Smooth muscle cell (in vitro differentiated cells): Measurements from ENCODE around the gene PPP2R2D. TPM values are rescaled to one million over a fixed set of nuclear protein-coding genes. Genes with fewer than 3 reads are reported as not detected.

Experiments used
- DNase-seq: peaks from one replicate; lab custom pipeline; 2025; ENCODE audit not compliant: unreplicated experiment; lab: John Stamatoyannopoulos, UW
- H2AFZ ChIP-seq: fragments of 200-600 bp; sonication (generic); 2 replicates; pipeline ENCODE4 v1.6.0; 2016; ENCODE audit warnings: antibody characterized with exemption, low read depth, mild to moderate bottlenecking
- H3F3A ChIP-seq: fragments of 200-600 bp; sonication (generic); 2 replicates; pipeline ENCODE4 v1.6.0; 2017; ENCODE audit warnings: antibody characterized with exemption, low read depth
- H3K27ac ChIP-seq: fragments of 200-600 bp; sonication (generic); 2 replicates; pipeline ENCODE4 v1.5.1; 2016; ENCODE audit warnings: low read depth, mild to moderate bottlenecking
- H3K27me3 ChIP-seq: fragments of 200-600 bp; sonication (generic); 2 replicates; pipeline ENCODE4 v1.6.1; 2016; ENCODE audit warnings: low read depth, mild to moderate bottlenecking
- H3K36me3 ChIP-seq: fragments of 200-600 bp; sonication (generic); 2 replicates; pipeline ENCODE4 v1.5.1; 2016; ENCODE audit warnings: low read depth
- H3K4me1 ChIP-seq: fragments of 200-600 bp; sonication (generic); 2 replicates; pipeline ENCODE4 v1.5.1; 2016; ENCODE audit warnings: low read depth
- H3K4me2 ChIP-seq: fragments of 200-600 bp; sonication (generic); 2 replicates; pipeline ENCODE4 v1.6.0; 2016; ENCODE audit warnings: mild to moderate bottlenecking
- H3K4me3 ChIP-seq: fragments of 200-600 bp; sonication (generic); 2 replicates; pipeline ENCODE4 v1.5.1; 2016; ENCODE audit warnings: mild to moderate bottlenecking
- H3K79me2 ChIP-seq: fragments of 200-600 bp; sonication (generic); 2 replicates; pipeline ENCODE4 v1.6.0; 2016; ENCODE audit warnings: low read depth, mild to moderate bottlenecking
- H3K9ac ChIP-seq: fragments of 200-600 bp; sonication (generic); 2 replicates; pipeline ENCODE4 v1.6.0; 2016; ENCODE audit warnings: low read depth
- H3K9me3 ChIP-seq: fragments of 200-600 bp; sonication (generic); replicated peaks from 2 replicates; pipeline ENCODE4 v1.5.1; 2016; ENCODE audit warnings: low read depth
- H4K20me1 ChIP-seq: fragments of 200-600 bp; sonication (generic); 2 replicates; pipeline ENCODE4 v1.6.0; 2016; ENCODE audit warnings: low read depth
- WGBS: methylation state at CpG from one replicate; pipeline ENCODE4 v1.1.7; 2016; ENCODE audit warnings: low lambda C conversion rate; 5-methylcytosine and 5-hydroxymethylcytosine counted together
- polyA plus RNA-seq: library from polyadenylated mRNA; unstranded; fragments of >200 nt; fragmentation: Nextera tagmentation; extraction: Ambion mirVana; gene quantifications from 2 replicates; pipeline ENCODE4 v1.2.1, GENCODE V29; 2016
- total RNA-seq: library from RNA; depleted of rRNA; stranded (reverse); fragments of >200 nt; gene quantifications from 2 replicates; pipeline ENCODE4 v1.2.3, GENCODE V29; 2014
- TF ChIP-seq, protein P1 (sequence below): fragments of 200-600 bp; sonication (generic); IDR thresholded peaks from 2 replicates; pipeline ENCODE4 v1.5.1; 2017; ENCODE audit warnings: borderline replicate concordance, mild to moderate bottlenecking, antibody characterized with exemption; ENCODE audit not compliant: insufficient read depth, poor library complexity, severe bottlenecking

Gene PPP2R2D
- total and polyA plus RNA-seq, 2 experiments from 2014 or later, result 22.5 to 27.1 TPM

DNA sequence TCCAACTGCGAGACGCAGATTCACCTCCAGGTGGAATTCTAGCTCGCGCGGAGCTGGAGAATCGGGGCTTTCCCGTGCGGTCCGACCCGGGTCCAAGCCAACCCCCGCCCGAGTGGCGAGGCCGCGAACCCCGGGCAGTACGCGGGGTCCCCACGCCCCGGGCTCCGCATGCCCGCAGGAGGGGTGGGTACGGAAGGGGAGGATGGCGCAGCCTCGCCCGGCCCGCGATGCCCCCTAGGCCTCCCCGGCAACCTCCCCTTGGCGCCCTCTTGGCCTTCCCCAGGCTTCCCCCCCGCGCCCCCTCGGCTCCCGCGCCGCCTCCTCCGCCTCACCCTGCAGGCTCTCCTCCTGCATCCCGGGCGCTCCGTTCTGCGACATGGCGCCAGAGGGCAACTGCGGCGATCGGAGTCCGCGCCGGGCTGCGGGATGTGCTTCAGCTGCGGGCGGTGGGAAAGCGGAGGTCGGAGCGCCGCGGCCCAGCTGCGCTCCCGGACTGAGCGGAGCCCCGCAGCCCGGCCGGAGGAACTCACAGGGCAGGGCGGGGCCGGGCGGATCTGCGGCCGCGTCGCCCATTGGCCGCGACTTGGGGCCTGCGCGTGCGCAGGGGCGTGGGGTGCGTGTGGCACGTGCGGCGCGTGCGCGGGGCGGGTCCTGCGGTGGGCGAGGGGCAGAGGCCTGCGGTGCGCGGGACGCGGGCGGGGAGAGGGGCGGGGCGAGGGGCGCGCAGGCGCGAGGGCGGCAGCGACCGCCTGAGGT, 80.8 kb downstream of the PPP2R2D start, which contains the start of gene BNIP3:
Gene BNIP3 (minus strand): TSS at position 495 of the 756 bp plus-strand sequence. CDS start 117 bp downstream, at position 378.
- peak within 1 kb of the TSS; percentile 48 for H2AFZ ChIP-seq
- peaks cover 23% of the 10 kb centered on the region for H3K4me1 ChIP-seq
- no peaks in the 10 kb centered on the region for H3K36me3 ChIP-seq
- H3F3A ChIP-seq, result peaks cover 14% of the 10 kb centered on the region
- no peaks in the 10 kb centered on the region for H3K9me3 ChIP-seq
- peaks cover 51% of the 10 kb centered on the region for H3K79me2 ChIP-seq
- peak within 1 kb of the TSS; percentile 63 for H3K27ac ChIP-seq
- DNase-seq, result peak; percentile 92
- peak within 1 kb of the TSS; percentile 97 for H3K4me2 ChIP-seq
- 3% methylated on average over 36 of the region's 100 CpGs for WGBS
- no peaks in the 10 kb centered on the region for H3K27me3 ChIP-seq
- TF ChIP-seq, protein P1, sequence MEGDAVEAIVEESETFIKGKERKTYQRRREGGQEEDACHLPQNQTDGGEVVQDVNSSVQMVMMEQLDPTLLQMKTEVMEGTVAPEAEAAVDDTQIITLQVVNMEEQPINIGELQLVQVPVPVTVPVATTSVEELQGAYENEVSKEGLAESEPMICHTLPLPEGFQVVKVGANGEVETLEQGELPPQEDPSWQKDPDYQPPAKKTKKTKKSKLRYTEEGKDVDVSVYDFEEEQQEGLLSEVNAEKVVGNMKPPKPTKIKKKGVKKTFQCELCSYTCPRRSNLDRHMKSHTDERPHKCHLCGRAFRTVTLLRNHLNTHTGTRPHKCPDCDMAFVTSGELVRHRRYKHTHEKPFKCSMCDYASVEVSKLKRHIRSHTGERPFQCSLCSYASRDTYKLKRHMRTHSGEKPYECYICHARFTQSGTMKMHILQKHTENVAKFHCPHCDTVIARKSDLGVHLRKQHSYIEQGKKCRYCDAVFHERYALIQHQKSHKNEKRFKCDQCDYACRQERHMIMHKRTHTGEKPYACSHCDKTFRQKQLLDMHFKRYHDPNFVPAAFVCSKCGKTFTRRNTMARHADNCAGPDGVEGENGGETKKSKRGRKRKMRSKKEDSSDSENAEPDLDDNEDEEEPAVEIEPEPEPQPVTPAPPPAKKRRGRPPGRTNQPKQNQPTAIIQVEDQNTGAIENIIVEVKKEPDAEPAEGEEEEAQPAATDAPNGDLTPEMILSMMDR, result no peak
- peak within 1 kb of the TSS; percentile 46 for H3K9ac ChIP-seq
- peaks cover 47% of the 10 kb centered on the region for H4K20me1 ChIP-seq
- peak within 1 kb of the TSS; percentile 67 for H3K4me3 ChIP-seq

DNA sequence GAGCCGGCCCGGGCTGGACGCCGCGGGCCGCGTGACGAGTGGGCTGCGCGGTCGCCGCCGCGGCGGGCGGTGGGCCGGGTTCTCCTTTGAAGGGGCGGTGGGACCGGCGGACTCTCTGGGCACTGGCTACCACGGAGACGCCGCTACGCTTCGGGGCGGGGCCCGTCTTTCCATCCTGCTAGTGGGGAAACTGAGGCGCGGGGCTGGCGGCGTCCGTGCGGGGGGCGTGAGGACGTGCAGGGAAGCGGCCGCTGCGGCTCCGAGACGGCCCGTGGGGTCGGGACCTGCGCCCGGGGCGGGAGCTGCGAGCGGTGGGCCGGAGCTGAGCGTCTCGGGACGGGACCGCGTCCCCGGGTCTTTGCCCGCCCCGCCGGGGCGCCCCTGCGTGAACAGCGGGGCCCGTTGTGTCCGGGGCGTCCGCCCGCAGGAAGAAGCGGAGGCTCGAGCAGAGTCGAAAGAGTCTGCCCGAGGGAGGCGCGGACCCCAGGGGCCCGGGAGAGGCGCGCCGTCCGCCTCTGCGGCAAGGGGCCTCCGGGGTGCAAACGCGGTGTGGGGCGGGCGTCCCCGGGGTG, 81.5 kb downstream of the PPP2R2D start:
- no peak for DNase-seq
- TF ChIP-seq, protein P1, result no peak
- H3K4me3 ChIP-seq, result peak overlapping the region; percentile 67
- peak overlapping the region; percentile 15 for H3K9ac ChIP-seq
- peaks cover 40% of the 10 kb centered on the region for H4K20me1 ChIP-seq
- H3K4me2 ChIP-seq, result peak overlapping the region; percentile 84
- no peaks in the 10 kb centered on the region for H3K36me3 ChIP-seq
- no peaks in the 10 kb centered on the region for H3K9me3 ChIP-seq
- 16% methylated on average over 46 of the region's 83 CpGs for WGBS
- H3K4me1 ChIP-seq, result peaks cover 23% of the 10 kb centered on the region
- H3K27me3 ChIP-seq, result no peaks in the 10 kb centered on the region
- peaks cover 44% of the 10 kb centered on the region for H3K79me2 ChIP-seq
- no peak overlapping the region for H2AFZ ChIP-seq
- peak overlapping the region; percentile 63 for H3K27ac ChIP-seq
- peaks cover 14% of the 10 kb centered on the region for H3F3A ChIP-seq

DNA sequence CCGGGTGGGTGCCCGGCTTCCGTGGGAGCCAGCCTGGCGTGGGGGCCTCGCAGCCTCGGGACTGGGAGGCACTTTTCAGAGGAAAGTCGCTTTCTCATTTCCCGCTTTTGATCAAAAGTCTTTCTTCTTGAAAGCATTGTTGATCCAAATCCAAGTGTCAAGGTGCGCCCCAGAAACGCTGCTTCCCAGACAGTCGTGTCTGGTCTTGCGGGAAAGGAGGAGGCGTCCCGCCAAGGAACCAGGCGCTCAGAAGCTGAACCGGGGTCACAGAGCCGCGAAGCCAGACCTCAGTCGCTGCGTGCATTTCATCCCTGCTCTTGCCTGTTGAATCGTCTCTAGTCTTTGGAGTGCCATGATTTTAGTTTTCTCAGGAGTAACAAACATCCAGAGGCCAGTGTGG, 82.0 kb downstream of the PPP2R2D start:
- Histone ChIP-seq H4K20me1 (peaks cover 35% of the 10 kb centered on the region), H3K4me3 (peak overlapping the region; percentile 67), H3K9me3 (no peaks in the 10 kb centered on the region), H3K27me3 (no peaks in the 10 kb centered on the region), H3K9ac (no peak overlapping the region), H3K27ac (peak overlapping the region; percentile 63), H3F3A (peaks cover 14% of the 10 kb centered on the region), H3K79me2 (peaks cover 39% of the 10 kb centered on the region), H2AFZ (no peak overlapping the region), H3K4me1 (peaks cover 21% of the 10 kb centered on the region), H3K36me3 (no peaks in the 10 kb centered on the region), H3K4me2 (peak overlapping the region; percentile 84)
- DNase-seq, result no peak
- TF ChIP-seq, protein P1, result no peak
- 79% methylated on average over 16 of the region's 21 CpGs for WGBS
